Measurements from ENCODE around the gene PCDH20. TPM values are rescaled to one million over a fixed set of nuclear protein-coding genes. Genes with fewer than 3 reads are reported as not detected.

The PCDH20 gene, protein sequence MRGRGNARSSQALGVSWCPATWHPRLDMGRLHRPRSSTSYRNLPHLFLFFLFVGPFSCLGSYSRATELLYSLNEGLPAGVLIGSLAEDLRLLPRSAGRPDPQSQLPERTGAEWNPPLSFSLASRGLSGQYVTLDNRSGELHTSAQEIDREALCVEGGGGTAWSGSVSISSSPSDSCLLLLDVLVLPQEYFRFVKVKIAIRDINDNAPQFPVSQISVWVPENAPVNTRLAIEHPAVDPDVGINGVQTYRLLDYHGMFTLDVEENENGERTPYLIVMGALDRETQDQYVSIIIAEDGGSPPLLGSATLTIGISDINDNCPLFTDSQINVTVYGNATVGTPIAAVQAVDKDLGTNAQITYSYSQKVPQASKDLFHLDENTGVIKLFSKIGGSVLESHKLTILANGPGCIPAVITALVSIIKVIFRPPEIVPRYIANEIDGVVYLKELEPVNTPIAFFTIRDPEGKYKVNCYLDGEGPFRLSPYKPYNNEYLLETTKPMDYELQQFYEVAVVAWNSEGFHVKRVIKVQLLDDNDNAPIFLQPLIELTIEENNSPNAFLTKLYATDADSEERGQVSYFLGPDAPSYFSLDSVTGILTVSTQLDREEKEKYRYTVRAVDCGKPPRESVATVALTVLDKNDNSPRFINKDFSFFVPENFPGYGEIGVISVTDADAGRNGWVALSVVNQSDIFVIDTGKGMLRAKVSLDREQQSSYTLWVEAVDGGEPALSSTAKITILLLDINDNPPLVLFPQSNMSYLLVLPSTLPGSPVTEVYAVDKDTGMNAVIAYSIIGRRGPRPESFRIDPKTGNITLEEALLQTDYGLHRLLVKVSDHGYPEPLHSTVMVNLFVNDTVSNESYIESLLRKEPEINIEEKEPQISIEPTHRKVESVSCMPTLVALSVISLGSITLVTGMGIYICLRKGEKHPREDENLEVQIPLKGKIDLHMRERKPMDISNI
- not detected in 5 replicates for total RNA-seq (2022; extraction: Qiagen RNA extraction; ENCODE audit: low read depth)

GRCh38 chr13:61415749-61416148, at the start of gene PCDH20:
Gene PCDH20 (minus strand): TSS chr13:61415849. CDS start chr13:61415158, 691 bp downstream.

Measured in A549 treated with CpdA at 1 μM for 4 hours (cell line).